Loucy (cell line): ENCODE data around the gene NSFL1C.

ENCODE experiments used
- EZH2phosphoT487 ChIP-seq: fragments of 200-600 bp; IDR thresholded peaks from 2 replicates; pipeline ENCODE4 v1.6.1; 2018; ENCODE audit warnings: antibody characterized with exemption, mild to moderate bottlenecking, moderate library complexity, borderline replicate concordance
- TF ChIP-seq, protein P1 (sequence below): fragments of 200-600 bp; sonication (generic); conservative IDR thresholded peaks from 2 replicates; pipeline ENCODE4 v1.5.1; 2014; ENCODE audit warnings: mild to moderate bottlenecking, antibody characterized with exemption, low read length

GRCh38 chr20:1462001-1462400 lies 4.6 kb downstream of the NSFL1C start:
- TF ChIP-seq, protein P1, sequence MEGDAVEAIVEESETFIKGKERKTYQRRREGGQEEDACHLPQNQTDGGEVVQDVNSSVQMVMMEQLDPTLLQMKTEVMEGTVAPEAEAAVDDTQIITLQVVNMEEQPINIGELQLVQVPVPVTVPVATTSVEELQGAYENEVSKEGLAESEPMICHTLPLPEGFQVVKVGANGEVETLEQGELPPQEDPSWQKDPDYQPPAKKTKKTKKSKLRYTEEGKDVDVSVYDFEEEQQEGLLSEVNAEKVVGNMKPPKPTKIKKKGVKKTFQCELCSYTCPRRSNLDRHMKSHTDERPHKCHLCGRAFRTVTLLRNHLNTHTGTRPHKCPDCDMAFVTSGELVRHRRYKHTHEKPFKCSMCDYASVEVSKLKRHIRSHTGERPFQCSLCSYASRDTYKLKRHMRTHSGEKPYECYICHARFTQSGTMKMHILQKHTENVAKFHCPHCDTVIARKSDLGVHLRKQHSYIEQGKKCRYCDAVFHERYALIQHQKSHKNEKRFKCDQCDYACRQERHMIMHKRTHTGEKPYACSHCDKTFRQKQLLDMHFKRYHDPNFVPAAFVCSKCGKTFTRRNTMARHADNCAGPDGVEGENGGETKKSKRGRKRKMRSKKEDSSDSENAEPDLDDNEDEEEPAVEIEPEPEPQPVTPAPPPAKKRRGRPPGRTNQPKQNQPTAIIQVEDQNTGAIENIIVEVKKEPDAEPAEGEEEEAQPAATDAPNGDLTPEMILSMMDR: no peak
- TF ChIP-seq EZH2phosphoT487: no peak
